ENCODE results near the gene NALCN. TPM values are rescaled to one million over a fixed set of nuclear protein-coding genes. Genes with fewer than 3 reads are reported as not detected.

The NALCN gene
- total and polyA plus RNA-seq, 2 donors: 0.28 to 0.48 TPM

DNA sequence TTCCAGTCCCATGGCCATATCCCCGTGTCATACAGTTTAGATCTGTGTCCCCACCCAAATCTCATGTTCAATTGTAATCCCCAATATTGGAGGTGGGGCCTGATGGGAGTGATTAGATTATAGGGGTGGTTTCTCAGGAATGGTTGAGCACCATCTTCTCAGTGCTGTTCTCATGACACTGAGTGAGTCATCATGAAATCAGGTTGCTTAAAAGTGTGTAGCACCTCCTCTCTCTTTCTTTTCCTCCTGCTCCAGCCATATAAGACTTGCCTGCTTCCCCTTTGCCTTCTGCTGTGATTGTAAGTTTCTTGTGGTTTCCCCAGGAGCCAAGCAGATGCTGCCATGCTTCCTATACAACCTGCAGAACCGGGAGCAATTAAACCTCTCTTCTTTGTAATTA is 197.8 kb downstream of the NALCN start:
- Histone ChIP-seq H3K4me3 (ENCODE audit: low read length in 2 of 2) (no peak overlapping the region), H3K27me3 (ENCODE audit: control insufficient read depth in 2 of 2, insufficient read depth in 1 of 2, low read length in 1 of 2) (no peaks in the 10 kb centered on the region), H3K27ac (ENCODE audit: low read depth in 1 of 2, low read length in 1 of 2) (no peak overlapping the region), H3K36me3 (ENCODE audit: control insufficient read depth in 2 of 2, insufficient read depth in 2 of 2, low read length in 1 of 2) (no peaks in the 10 kb centered on the region), H3K9me3 (ENCODE audit: control insufficient read depth in 2 of 2, insufficient read depth in 1 of 2, low read length in 1 of 2) (no peaks in the 10 kb centered on the region), H3K4me1 (ENCODE audit: control insufficient read depth in 2 of 2, insufficient read depth in 2 of 2, low read length in 2 of 2) (no peaks in the 10 kb centered on the region)
- WGBS: 79% methylated on average over 2 of the region's 2 CpGs
- no peak for DNase-seq (ENCODE audit: low read depth in 6 of 9, low spot score in 9 of 9)

DNA sequence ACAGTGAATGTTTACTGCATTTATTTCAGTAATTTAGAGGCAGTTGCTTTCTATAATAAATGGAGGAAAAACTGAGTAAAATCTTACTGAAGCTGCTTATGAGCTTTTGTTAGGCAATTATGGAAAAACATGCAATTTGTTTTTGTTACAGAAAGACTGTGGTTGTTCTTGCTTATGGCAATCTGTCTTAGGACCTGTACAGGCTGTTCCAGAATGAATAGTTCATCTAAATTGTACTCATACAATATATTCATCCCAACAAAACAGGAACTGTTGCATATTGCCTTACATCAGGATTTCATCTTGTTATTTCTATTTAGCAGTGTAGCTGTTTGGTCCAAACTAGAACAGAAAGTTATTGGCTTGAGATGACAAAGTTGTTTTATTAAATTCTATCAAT is 199.2 kb downstream of the NALCN start:
- no peaks in the 10 kb centered on the region for H3K4me1 ChIP-seq (ENCODE audit: control insufficient read depth in 2 of 2, insufficient read depth in 2 of 2, low read length in 2 of 2)
- H3K27ac ChIP-seq (ENCODE audit: low read depth in 1 of 2, low read length in 1 of 2): no peak overlapping the region
- no peak overlapping the region for H3K4me3 ChIP-seq (ENCODE audit: low read length in 2 of 2)
- H3K9me3 ChIP-seq (ENCODE audit: control insufficient read depth in 2 of 2, insufficient read depth in 1 of 2, low read length in 1 of 2): no peaks in the 10 kb centered on the region
- no peak for DNase-seq (ENCODE audit: low read depth in 6 of 9, low spot score in 9 of 9)
- no peaks in the 10 kb centered on the region for H3K27me3 ChIP-seq (ENCODE audit: control insufficient read depth in 2 of 2, insufficient read depth in 1 of 2, low read length in 1 of 2)
- H3K36me3 ChIP-seq (ENCODE audit: control insufficient read depth in 2 of 2, insufficient read depth in 2 of 2, low read length in 1 of 2): no peaks in the 10 kb centered on the region

DNA sequence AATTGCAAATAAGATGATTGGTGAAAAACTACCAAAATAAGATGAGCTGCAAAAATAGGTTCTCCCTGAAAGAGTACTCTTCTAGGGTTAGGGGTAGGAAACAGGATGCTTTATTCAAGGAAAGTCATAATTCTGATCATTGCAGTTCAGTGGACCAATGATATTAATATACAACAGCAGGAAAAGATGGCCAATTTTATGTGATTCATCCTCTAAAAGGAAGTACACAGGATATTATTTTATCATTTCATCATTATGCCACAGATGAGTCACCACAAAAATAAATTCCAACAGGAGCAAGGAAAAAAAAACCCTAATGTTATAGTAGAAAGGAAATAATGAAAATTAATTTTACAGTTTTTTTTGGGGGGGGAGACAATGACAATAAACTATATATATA is 205.0 kb downstream of the NALCN start:
- no peaks in the 10 kb centered on the region for H3K36me3 ChIP-seq (ENCODE audit: control insufficient read depth in 2 of 2, insufficient read depth in 2 of 2, low read length in 1 of 2)
- no peaks in the 10 kb centered on the region for H3K27me3 ChIP-seq (ENCODE audit: control insufficient read depth in 2 of 2, insufficient read depth in 1 of 2, low read length in 1 of 2)
- H3K4me1 ChIP-seq (ENCODE audit: control insufficient read depth in 2 of 2, insufficient read depth in 2 of 2, low read length in 2 of 2): no peaks in the 10 kb centered on the region
- no peak for DNase-seq (ENCODE audit: low read depth in 6 of 9, low spot score in 9 of 9)
- H3K27ac ChIP-seq (ENCODE audit: low read depth in 1 of 2, low read length in 1 of 2): no peak overlapping the region
- no peak overlapping the region for H3K4me3 ChIP-seq (ENCODE audit: low read length in 2 of 2)
- H3K9me3 ChIP-seq (ENCODE audit: control insufficient read depth in 2 of 2, insufficient read depth in 1 of 2, low read length in 1 of 2): no peaks in the 10 kb centered on the region

DNA sequence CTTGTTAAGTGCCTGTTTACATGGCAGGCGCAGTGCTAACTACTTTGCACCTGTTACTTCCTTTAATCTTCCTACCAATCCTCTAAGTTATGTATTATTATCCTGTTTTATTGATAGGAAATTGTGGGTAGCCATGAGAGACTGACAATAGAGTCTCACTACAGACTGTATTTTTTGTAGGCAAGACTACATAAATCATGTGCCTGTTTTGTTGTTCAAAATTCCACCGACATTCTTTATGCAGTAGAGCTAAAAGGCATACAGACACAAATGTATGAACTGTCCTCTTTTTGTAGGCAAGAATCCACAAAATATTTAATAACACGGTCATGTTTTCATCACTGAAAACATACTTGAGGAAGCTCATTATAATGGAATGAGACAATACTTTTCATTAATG is 205.5 kb downstream of the NALCN start:
- Histone ChIP-seq H3K27me3 (ENCODE audit: control insufficient read depth in 2 of 2, insufficient read depth in 1 of 2, low read length in 1 of 2) (no peaks in the 10 kb centered on the region), H3K9me3 (ENCODE audit: control insufficient read depth in 2 of 2, insufficient read depth in 1 of 2, low read length in 1 of 2) (no peaks in the 10 kb centered on the region), H3K36me3 (ENCODE audit: control insufficient read depth in 2 of 2, insufficient read depth in 2 of 2, low read length in 1 of 2) (no peaks in the 10 kb centered on the region), H3K27ac (ENCODE audit: low read depth in 1 of 2, low read length in 1 of 2) (no peak overlapping the region), H3K4me3 (ENCODE audit: low read length in 2 of 2) (no peak overlapping the region), H3K4me1 (ENCODE audit: control insufficient read depth in 2 of 2, insufficient read depth in 2 of 2, low read length in 2 of 2) (no peaks in the 10 kb centered on the region)
- 93% methylated on average over 3 of the region's 3 CpGs for WGBS
- no peak for DNase-seq (ENCODE audit: low read depth in 6 of 9, low spot score in 9 of 9)

DNA sequence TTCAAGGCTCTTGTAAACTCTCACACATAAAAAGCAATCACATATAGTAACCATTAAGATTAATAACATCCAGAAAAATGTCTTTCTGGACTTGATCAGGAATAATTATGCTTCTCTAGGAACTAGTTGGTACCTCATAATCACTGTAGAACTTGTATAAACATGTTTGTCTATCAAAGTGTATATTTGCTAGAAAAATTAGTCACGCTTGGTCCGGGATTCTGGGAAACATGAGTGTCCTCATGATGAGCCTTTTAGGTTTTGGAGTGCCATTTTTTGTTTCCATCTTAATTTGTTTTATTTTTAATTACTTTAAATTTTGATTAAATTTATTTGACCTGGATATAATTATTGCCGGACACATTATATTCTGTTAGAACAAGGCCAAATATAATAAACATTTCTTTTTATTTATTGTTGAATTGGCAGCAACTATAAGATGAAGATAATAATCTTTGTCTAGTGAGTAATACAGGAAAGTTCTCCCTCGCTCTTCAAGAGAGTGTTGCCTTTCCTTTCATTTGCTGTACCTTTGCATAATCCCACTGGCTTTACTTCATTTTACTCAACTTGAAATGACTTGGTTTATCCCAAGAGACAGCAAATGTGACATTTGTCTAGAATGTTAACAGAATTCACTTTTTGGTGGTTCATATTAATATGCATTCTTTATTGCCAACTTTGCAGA is 207.0 kb downstream of the NALCN start:
- DNase-seq (ENCODE audit: low read depth in 6 of 9, low spot score in 9 of 9): no peak
- Histone ChIP-seq H3K27ac (ENCODE audit: low read depth in 1 of 2, low read length in 1 of 2) (no peak overlapping the region), H3K27me3 (ENCODE audit: control insufficient read depth in 2 of 2, insufficient read depth in 1 of 2, low read length in 1 of 2) (no peaks in the 10 kb centered on the region), H3K9me3 (ENCODE audit: control insufficient read depth in 2 of 2, insufficient read depth in 1 of 2, low read length in 1 of 2) (no peaks in the 10 kb centered on the region), H3K4me3 (ENCODE audit: low read length in 2 of 2) (no peak overlapping the region), H3K36me3 (ENCODE audit: control insufficient read depth in 2 of 2, insufficient read depth in 2 of 2, low read length in 1 of 2) (no peaks in the 10 kb centered on the region), H3K4me1 (ENCODE audit: control insufficient read depth in 2 of 2, insufficient read depth in 2 of 2, low read length in 2 of 2) (no peaks in the 10 kb centered on the region)
- WGBS: 97% methylated on average over 4 of the region's 4 CpGs

DNA sequence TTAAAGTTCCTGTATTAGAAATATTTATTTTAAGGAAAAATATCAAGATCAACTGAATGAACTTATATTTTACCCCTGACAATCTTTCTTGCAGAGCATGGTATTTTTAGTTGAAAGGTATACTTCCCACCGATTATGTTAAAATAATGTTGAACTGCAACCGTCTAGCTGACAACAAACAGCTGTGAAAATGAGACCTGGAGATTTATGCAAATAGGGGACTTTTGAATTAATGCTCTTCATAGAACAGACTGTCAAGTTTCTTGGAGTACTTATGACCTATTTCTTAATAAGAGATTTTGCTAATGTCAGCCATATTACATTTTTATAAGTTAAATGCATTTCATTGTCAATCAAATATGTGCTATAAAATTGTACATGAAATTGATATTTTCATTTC is 210.9 kb downstream of the NALCN start:
- Histone ChIP-seq H3K4me3 (ENCODE audit: low read length in 2 of 2) (no peak overlapping the region), H3K27ac (ENCODE audit: low read depth in 1 of 2, low read length in 1 of 2) (no peak overlapping the region), H3K9me3 (ENCODE audit: control insufficient read depth in 2 of 2, insufficient read depth in 1 of 2, low read length in 1 of 2) (no peaks in the 10 kb centered on the region), H3K36me3 (ENCODE audit: control insufficient read depth in 2 of 2, insufficient read depth in 2 of 2, low read length in 1 of 2) (no peaks in the 10 kb centered on the region), H3K27me3 (ENCODE audit: control insufficient read depth in 2 of 2, insufficient read depth in 1 of 2, low read length in 1 of 2) (no peaks in the 10 kb centered on the region), H3K4me1 (ENCODE audit: control insufficient read depth in 2 of 2, insufficient read depth in 2 of 2, low read length in 2 of 2) (no peaks in the 10 kb centered on the region)
- no peak for DNase-seq (ENCODE audit: low read depth in 6 of 9, low spot score in 9 of 9)
- 86% methylated on average over 2 of the region's 2 CpGs for WGBS

DNA sequence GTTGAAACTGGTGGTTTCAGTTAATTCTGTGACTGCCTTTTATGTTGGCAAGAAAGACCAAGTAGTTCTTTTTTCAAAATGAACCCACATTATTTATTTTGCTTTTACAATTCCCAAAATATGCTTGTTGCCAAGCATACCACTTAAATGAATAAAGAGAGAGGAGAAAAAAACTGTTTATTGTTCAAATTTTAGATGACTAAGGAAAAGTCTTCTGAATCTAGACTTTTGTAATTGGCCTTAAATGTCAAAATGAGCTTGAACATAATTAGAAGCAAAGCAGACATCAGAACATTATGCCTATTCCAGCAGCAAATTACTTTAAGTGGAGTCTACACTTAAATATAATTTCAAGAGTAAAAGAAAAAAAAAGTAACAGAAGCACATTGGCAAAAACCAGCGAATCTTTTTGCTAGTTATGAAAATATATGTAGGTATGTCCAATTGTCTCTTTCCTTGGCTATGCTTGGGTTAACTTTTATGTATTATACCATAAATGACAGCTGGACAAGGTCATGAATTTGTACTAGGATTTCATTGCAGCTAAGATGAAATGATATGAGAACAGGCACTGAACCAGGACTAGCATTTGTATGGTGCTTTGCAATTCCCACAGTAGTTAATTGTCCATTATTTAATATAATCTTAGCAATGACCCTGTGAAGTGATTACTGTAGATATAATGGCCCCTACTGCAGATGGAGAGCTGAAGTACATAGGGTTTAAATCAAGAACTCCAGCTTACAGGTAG is 211.9 kb downstream of the NALCN start:
- H3K9me3 ChIP-seq (ENCODE audit: control insufficient read depth in 2 of 2, insufficient read depth in 1 of 2, low read length in 1 of 2): no peaks in the 10 kb centered on the region
- no peak overlapping the region for H3K4me3 ChIP-seq (ENCODE audit: low read length in 2 of 2)
- H3K36me3 ChIP-seq (ENCODE audit: control insufficient read depth in 2 of 2, insufficient read depth in 2 of 2, low read length in 1 of 2): no peaks in the 10 kb centered on the region
- no peak for DNase-seq (ENCODE audit: low read depth in 6 of 9, low spot score in 9 of 9)
- H3K27ac ChIP-seq (ENCODE audit: low read depth in 1 of 2, low read length in 1 of 2): no peak overlapping the region
- H3K27me3 ChIP-seq (ENCODE audit: control insufficient read depth in 2 of 2, insufficient read depth in 1 of 2, low read length in 1 of 2): no peaks in the 10 kb centered on the region
- 89% methylated on average over 1 of the region's 1 CpG for WGBS
- H3K4me1 ChIP-seq (ENCODE audit: control insufficient read depth in 2 of 2, insufficient read depth in 2 of 2, low read length in 2 of 2): no peaks in the 10 kb centered on the region

DNA sequence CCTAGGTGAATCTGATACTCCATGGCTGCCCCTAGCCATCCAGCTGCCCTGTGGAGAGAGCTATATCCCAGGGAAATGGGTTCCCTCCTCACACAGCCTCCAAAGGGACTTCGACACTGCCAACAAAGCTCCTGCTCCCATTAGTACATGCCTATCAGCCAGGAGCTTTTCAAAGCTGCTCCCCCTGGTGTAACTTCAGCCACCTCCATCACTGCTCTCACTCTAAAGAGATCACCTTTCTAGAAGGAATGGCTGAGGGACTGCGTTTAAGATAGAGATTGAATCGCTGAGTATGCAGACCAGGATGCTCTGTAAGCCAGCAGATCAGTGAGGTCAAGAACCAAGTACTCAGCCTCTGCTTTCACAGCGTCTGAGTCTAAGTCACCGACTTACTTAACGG is 213.7 kb downstream of the NALCN start:
- Histone ChIP-seq H3K27ac (ENCODE audit: low read depth in 1 of 2, low read length in 1 of 2) (no peak overlapping the region), H3K9me3 (ENCODE audit: control insufficient read depth in 2 of 2, insufficient read depth in 1 of 2, low read length in 1 of 2) (no peaks in the 10 kb centered on the region), H3K27me3 (ENCODE audit: control insufficient read depth in 2 of 2, insufficient read depth in 1 of 2, low read length in 1 of 2) (no peaks in the 10 kb centered on the region), H3K4me1 (ENCODE audit: control insufficient read depth in 2 of 2, insufficient read depth in 2 of 2, low read length in 2 of 2) (no peaks in the 10 kb centered on the region), H3K4me3 (ENCODE audit: low read length in 2 of 2) (no peak overlapping the region), H3K36me3 (ENCODE audit: control insufficient read depth in 2 of 2, insufficient read depth in 2 of 2, low read length in 1 of 2) (no peaks in the 10 kb centered on the region)
- 62% methylated on average over 6 of the region's 6 CpGs for WGBS
- no peak for DNase-seq (ENCODE audit: low read depth in 6 of 9, low spot score in 9 of 9)

DNA sequence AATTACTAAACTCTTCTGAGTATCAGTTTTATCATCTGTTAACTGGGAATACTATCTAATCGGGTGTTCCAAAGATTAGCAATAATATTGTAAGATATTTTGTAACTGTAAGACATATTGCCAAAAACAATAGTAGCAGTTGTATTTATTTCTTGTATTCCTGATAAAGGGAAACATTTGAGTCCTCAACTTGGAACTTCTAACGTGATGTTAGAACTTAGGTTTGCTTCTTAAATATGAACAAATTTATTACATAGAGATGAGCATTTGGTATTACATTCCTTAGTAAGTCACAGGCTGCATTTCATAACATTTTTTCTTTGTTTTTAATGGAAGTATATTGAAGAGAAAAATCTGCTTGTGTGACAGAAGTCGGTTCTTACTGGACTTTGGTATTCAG is 225.3 kb downstream of the NALCN start:
- no peaks in the 10 kb centered on the region for H3K9me3 ChIP-seq (ENCODE audit: control insufficient read depth in 2 of 2, insufficient read depth in 1 of 2, low read length in 1 of 2)
- DNase-seq (ENCODE audit: low read depth in 6 of 9, low spot score in 9 of 9): no peak
- H3K4me3 ChIP-seq (ENCODE audit: low read length in 2 of 2): no peak overlapping the region
- H3K4me1 ChIP-seq (ENCODE audit: control insufficient read depth in 2 of 2, insufficient read depth in 2 of 2, low read length in 2 of 2): no peaks in the 10 kb centered on the region
- H3K27ac ChIP-seq (ENCODE audit: low read depth in 1 of 2, low read length in 1 of 2): no peak overlapping the region
- no peaks in the 10 kb centered on the region for H3K27me3 ChIP-seq (ENCODE audit: control insufficient read depth in 2 of 2, insufficient read depth in 1 of 2, low read length in 1 of 2)
- 94% methylated on average over 3 of the region's 3 CpGs for WGBS
- no peaks in the 10 kb centered on the region for H3K36me3 ChIP-seq (ENCODE audit: control insufficient read depth in 2 of 2, insufficient read depth in 2 of 2, low read length in 1 of 2)

Data from thymus (tissue), 11 donors.